HK-2 (cell line): ENCODE data around the gene PPP2R5C.
A peak's percentile ranks its signal among the peaks of the same experiment; 100 is the strongest.

Experiments
- DNase-seq: peaks from one replicate; pipeline ENCODE4 v3.0.0-alpha.2; 2018; ENCODE audit not compliant: unreplicated experiment

Gene PPP2R5C

DNA sequence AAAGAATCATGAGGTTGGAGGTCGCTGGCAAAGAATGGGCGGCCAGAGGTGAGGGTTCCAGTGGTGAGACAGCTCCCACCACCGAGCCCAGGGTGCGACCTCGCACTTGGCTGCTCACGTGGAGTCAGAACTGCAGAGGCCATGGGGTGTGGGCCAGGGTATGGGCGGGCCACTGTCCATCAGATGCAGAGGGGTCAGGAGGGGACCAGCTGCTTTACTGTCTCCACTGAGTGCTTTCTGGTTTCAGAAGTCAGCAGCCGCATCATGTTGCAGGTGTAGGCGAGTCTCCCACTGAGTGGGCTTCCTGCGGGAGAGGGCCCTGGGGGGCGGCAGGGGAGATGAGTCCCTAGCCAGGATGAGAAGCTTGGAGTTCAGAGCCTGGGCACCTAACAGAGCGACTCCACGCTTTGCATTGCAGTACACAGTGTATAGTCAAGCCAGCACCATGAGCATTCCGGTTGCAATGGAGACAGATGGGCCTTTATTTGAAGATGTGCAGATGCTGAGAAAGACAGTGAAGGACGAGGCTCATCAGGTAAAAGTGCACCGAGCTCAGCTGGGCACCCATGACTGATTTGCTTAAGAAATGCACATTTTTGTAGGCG, 156.0 kb downstream of the PPP2R5C start:
- DNase-seq, result no peak

GRCh38 chr14:101918065-101918989, 156.8 kb downstream of the PPP2R5C start:
- no peak for DNase-seq

- DNase-seq, result no peak
Observed at GRCh38 chr14:101920271-101920670, 158.8 kb downstream of the PPP2R5C start.

GRCh38 chr14:101922866-101923265, 161.4 kb downstream of the PPP2R5C start:
- no peak for DNase-seq

- no peak for DNase-seq
Observed at GRCh38 chr14:101925152-101925551, 163.6 kb downstream of the PPP2R5C start.

DNA sequence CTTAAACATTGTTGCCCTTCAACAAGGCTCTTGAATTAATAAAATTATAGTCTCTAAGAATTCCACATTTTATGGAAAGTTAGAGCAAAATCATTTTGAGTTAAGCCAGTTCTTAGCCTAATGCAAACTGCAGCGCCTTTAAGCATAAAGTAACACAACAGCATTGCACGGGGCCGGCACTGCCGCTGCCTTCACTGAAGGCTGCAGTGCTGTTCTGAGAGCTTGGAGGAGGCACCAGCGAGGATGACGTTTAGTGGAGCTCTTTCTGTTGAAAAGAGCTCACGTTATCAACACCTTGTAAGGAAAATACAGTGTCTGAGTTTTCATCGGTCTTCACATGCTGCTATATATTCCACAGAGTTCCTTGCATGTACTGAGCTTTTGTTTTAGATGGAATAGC, 164.6 kb downstream of the PPP2R5C start:
- no peak for DNase-seq

- DNase-seq, result no peak
Observed at GRCh38 chr14:101926620-101927019, 165.1 kb downstream of the PPP2R5C start.

GRCh38 chr14:101927859-101928258, 166.3 kb downstream of the PPP2R5C start:
- no peak for DNase-seq

DNA sequence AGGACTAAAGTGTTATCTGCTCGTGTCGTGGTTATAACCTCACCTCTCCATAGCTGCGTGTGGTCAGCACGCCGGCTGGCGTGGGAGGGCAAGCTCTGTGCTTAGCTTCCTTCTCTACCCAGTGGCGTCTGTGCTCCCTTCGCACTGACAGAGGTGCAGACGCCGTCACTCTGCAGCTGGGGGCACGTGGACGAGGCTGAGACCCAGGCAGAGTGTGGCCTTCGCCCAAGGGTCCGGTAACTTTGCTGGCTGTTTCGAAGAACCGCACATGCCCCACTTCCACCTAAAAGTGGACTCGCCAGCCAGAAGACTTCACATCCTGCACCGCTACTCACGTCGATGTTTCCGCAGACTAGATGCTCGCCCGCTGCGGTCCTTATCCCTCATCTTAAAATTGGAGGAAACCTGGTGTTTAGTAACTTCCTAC, 166.9 kb downstream of the PPP2R5C start:
- no peak for DNase-seq

DNA sequence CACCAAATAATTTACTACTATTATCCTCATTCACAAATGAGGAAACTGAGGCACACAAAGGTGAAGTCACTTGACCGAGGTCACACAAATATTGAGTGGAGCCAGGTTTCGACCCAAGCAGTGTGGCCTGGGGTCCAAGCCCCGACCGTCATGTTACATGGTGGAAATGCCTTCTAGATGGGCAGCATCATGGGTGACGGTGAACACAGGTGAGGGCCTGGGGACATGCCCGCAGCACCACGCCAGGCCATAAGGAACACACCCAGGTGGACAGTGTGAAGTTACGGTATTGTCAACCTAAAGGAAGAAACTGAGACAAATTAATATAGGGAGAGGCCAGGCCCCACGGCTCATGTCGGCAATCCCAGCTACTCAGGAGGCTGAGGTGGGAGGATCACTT, 167.6 kb downstream of the PPP2R5C start:
- no peak for DNase-seq

- no peak for DNase-seq
Observed at GRCh38 chr14:101929946-101930345, 168.4 kb downstream of the PPP2R5C start.

GRCh38 chr14:101932673-101933072, 171.2 kb downstream of the PPP2R5C start:
- DNase-seq, result no peak

GRCh38 chr14:101933209-101933608, 171.7 kb downstream of the PPP2R5C start:
- DNase-seq, result no peak

- DNase-seq, result no peak
Observed at GRCh38 chr14:101934601-101935150, 173.2 kb downstream of the PPP2R5C start.

- DNase-seq, result no peak
Observed at GRCh38 chr14:101937926-101938767, 176.6 kb downstream of the PPP2R5C start.

GRCh38 chr14:101939646-101940170, 178.2 kb downstream of the PPP2R5C start:
- no peak for DNase-seq

DNA sequence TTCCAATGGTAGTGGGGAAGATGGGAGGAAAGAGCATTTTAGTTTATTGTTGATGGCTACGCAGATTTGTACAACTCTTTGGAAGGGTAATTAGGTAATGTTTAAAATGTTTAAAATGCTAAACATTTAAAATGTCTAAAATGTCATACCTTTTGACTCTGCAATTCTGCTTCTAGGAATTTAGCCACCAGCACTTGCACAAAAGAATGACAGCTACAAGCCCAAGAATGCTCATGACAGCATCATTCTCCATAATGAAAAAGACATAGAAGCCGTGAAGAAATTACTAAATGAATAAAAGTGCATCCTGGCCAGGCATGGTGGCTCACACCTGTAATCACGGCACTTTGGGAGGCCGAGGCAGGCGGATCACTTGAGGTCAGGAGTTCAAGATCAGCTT, 182.9 kb downstream of the PPP2R5C start:
- DNase-seq, result no peak

GRCh38 chr14:101945171-101945570, 183.7 kb downstream of the PPP2R5C start:
- DNase-seq, result no peak

GRCh38 chr14:101947577-101947903, 186.0 kb downstream of the PPP2R5C start:
- no peak for DNase-seq

- DNase-seq, result peak; percentile 99
Observed at GRCh38 chr14:101947904-101948665, 186.6 kb downstream of the PPP2R5C start.

- DNase-seq, result no peak
Observed at GRCh38 chr14:101948666-101949216, 187.2 kb downstream of the PPP2R5C start.
